Purkinje cell (primary cell): ENCODE data around the gene ERO1A. TPM values are rescaled to one million over a fixed set of nuclear protein-coding genes. Genes with fewer than 3 reads are reported as not detected.

Experiments
- polyA plus RNA-seq: library from polyadenylated mRNA; unstranded; fragments of >200 nt; fragmentation: Nextera tagmentation; gene quantifications from 2 replicates; pipeline ENCODE4 v1.2.1, GENCODE V29; 2014

ERO1A gene
- polyA plus RNA-seq: 46.3 and 48.5 TPM in 2 replicates

GRCh38 chr14:52695481-52696091 is at the start of gene ERO1A:
TSS of gene ERO1A (minus strand) at chr14:52695558. CDS start at chr14:52695481, 77 bp downstream.

GRCh38 chr14:52729925-52730708 is 34.8 kb upstream of the ERO1A start, which contains the start of gene STYX:
TSS of gene STYX (plus strand) at chr14:52730166. CDS start at chr14:52730475, 309 bp downstream.

GRCh38 chr14:52706724-52707706 is 11.7 kb upstream of the ERO1A start, which contains the start of gene PSMC6:
TSS of gene PSMC6 (plus strand) at chr14:52707200. CDS start at chr14:52707220, 20 bp downstream.

Other genes with a start within 250 kb of the ERO1A start
- 8.0 and 10.3 TPM in 2 replicates for gene TXNDC16, start 143.1 kb downstream of the ERO1A start, polyA plus RNA-seq
- 11.9 and 16.9 TPM in 2 replicates for gene GPR137C, start 142.7 kb downstream of the ERO1A start, polyA plus RNA-seq
- gene PSMC6, start 11.6 kb upstream of the ERO1A start, polyA plus RNA-seq: 250 and 271 TPM in 2 replicates
- gene STYX, start 34.6 kb upstream of the ERO1A start, polyA plus RNA-seq: 11.5 and 12.8 TPM in 2 replicates
- 6.6 and 10.8 TPM in 2 replicates for gene GNPNAT1, start 96.0 kb upstream of the ERO1A start, polyA plus RNA-seq